Stomach (tissue), 9 donors: Measurements from ENCODE around the gene GOT1. TPM values are rescaled to one million over a fixed set of nuclear protein-coding genes. Genes with fewer than 3 reads are reported as not detected.

ENCODE experiments used
- DNase-seq, 2 donors: peaks; one replicate each; pipeline versions ENCODE4 v3.0.0 to v3.0.0-alpha.2; 2013 to 2019
- H3K27ac ChIP-seq, 5 donors: fragments of 200-600 bp in 4 of 5; sonication (generic) in 4 of 5; one replicate each; pipeline ENCODE4 v1.5.1; 2013 to 2019; ENCODE audit warnings: mild to moderate bottlenecking in 1 of 5, moderate library complexity in 1 of 5
- H3K27me3 ChIP-seq, 3 donors: fragments of 200-600 bp; sonication (generic); one replicate each; pipeline ENCODE4 v1.5.1; 2017 to 2019; ENCODE audit warnings: mixed run types in 1 of 3
- H3K36me3 ChIP-seq, 4 donors: fragments of 200-600 bp; sonication (generic); 1 replicate in 3 of 4; 2 replicates in 1 of 4; pipeline ENCODE4 v1.5.1; 2016 to 2019
- H3K4me1 ChIP-seq, 4 donors: fragments of 200-600 bp; sonication (generic); one replicate each; pipeline ENCODE4 v1.5.1; 2016 to 2019
- H3K4me3 ChIP-seq, 4 donors: fragments of 200-600 bp; sonication (generic) in 3 of 4; one replicate each; pipeline ENCODE4 v1.5.1; 2016 to 2019; ENCODE audit warnings: mild to moderate bottlenecking in 1 of 4
- H3K9me3 ChIP-seq, 4 donors: fragments of 200-600 bp; sonication (generic); one replicate each; pipeline ENCODE4 v1.5.1; 2016 to 2019
- EP300 ChIP-seq: sonication (generic); formaldehyde crosslinking; IDR thresholded peaks from one replicate; pipeline ENCODE4 v1.6.1; 2017; ENCODE audit warnings: antibody characterized with exemption
- POLR2A ChIP-seq, 4 donors: fragments of 450-650 bp; IDR thresholded peaks; one replicate each; pipeline ENCODE4 v1.6.1; 2016; ENCODE audit warnings: antibody characterized with exemption in 4 of 4, control low read depth in 2 of 4, mild to moderate bottlenecking in 1 of 4, moderate library complexity in 1 of 4
- POLR2AphosphoS5 ChIP-seq, 3 donors: sonication (generic); formaldehyde crosslinking; IDR thresholded peaks; one replicate each; pipeline ENCODE4 v1.6.1; 2016; ENCODE audit warnings: antibody characterized with exemption in 3 of 3
- WGBS, 5 donors: extraction: QIAGEN DNeasy Blood & Tissue Kit in 3 of 5; methylation state at CpG; one replicate each; pipeline versions ENCODE4 v1.1.5 to v1.1.7; 2013 to 2018; 5-methylcytosine and 5-hydroxymethylcytosine counted together
- intact Hi-C: fragments of 100-400 bp; cut with DNase I; formaldehyde crosslinking; loops from one replicate; pipeline ENCODE4 v1.15.1; 2023; ENCODE audit warnings: low total_unique reads
- polyA plus RNA-seq, 3 donors: library from polyadenylated mRNA; stranded (reverse); fragments of 200-250 nt; gene quantifications; one replicate each; pipeline ENCODE4 v1.2.3, GENCODE V29; 2013
- total RNA-seq, 5 donors: library from RNA; depleted of rRNA; stranded (reverse); fragments of >200 nt; gene quantifications; one replicate each; pipeline versions ENCODE4 v1.1.0 to v1.2.3, GENCODE V29; 2014 to 2016
- TF ChIP-seq, protein P1 (sequence below), 7 experiments: fragments of 450-650 bp in 4 of 7; fragments of 200-600 bp in 3 of 7; sonication (generic) in 3 of 7; IDR thresholded peaks; one replicate each; pipeline ENCODE4 v1.5.1; 2016 to 2019; ENCODE audit warnings: antibody characterized with exemption in 7 of 7, control low read depth in 2 of 7, mild to moderate bottlenecking in 1 of 7
- donor health status: healthy with polysubstance abuse.
- donor health status: Bipolar disorder and iron deficiency.
- donor health status: healthy.

The GOT1 gene
- total and polyA plus RNA-seq, 8 donors = 25.5 to 131 (median 39.5) TPM

DNA sequence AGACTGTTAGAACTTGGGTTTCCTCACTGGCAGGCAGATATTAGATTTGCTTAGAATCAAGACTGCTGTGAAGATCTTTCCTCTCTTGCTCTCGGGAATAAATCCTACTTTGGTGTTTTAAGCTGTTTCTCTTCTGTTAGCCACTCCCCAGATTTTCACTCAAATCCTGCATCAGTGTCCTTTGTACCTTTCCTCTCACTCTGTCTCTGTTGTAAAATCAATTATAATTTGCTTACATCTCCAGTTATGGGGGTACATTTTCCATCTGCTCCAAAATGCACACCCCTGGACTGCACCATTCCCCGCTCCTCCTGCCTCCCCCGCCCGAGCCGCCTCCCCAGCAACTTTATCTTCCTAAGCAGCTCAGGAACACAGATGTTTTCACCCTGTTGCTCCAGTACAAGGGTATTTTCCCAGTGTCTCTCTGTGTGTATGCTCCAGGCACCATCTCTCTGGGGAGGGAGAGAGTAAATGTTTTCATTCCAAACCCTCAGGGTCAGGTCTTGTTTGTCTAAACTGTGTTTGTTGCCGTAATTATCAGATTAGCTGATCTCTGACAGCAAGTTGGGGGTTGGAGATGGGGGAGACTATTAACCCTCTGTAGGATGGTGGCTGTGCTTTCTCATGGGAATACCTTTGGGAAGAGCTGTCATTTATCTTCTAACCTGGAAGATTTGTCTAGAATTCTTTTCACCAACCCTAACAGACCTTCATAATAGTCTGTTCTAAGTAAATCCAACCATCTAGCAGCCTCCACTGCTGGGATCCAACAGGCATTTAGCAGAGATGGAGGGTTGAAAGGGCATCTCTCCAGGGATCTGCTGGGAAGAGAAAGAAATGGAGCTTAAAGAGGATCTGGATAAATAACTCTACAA, 20.4 kb upstream of the GOT1 start:
- intact Hi-C loops = no loop called here
- Histone ChIP-seq H3K4me1 (no peaks in the 10 kb centered on the region), H3K36me3 (no peaks in the 10 kb centered on the region), H3K9me3 (no peaks in the 10 kb centered on the region), H3K27ac (peak overlapping the region in 4 of 5 donors; percentile 6 to 73 (median 26)), H3K27me3 (peaks cover 0 to 60% (median 0%) of the 10 kb centered on the region in 3 donors), H3K4me3 (peak overlapping the region in 1 of 4 donors; percentile 20)
- TF ChIP-seq, protein P1, sequence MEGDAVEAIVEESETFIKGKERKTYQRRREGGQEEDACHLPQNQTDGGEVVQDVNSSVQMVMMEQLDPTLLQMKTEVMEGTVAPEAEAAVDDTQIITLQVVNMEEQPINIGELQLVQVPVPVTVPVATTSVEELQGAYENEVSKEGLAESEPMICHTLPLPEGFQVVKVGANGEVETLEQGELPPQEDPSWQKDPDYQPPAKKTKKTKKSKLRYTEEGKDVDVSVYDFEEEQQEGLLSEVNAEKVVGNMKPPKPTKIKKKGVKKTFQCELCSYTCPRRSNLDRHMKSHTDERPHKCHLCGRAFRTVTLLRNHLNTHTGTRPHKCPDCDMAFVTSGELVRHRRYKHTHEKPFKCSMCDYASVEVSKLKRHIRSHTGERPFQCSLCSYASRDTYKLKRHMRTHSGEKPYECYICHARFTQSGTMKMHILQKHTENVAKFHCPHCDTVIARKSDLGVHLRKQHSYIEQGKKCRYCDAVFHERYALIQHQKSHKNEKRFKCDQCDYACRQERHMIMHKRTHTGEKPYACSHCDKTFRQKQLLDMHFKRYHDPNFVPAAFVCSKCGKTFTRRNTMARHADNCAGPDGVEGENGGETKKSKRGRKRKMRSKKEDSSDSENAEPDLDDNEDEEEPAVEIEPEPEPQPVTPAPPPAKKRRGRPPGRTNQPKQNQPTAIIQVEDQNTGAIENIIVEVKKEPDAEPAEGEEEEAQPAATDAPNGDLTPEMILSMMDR (IDR thresholded peaks at IDR 0.05) = no peak
- TF ChIP-seq EP300 = no peak
- no peak for TF ChIP-seq POLR2A (IDR thresholded peaks at IDR 0.05)
- DNase-seq = peak in 1 of 2 donors; percentile 29
- 18 to 42% (median 24%) methylated on average over 6 of the region's 6 CpGs for WGBS, 5 donors

DNA sequence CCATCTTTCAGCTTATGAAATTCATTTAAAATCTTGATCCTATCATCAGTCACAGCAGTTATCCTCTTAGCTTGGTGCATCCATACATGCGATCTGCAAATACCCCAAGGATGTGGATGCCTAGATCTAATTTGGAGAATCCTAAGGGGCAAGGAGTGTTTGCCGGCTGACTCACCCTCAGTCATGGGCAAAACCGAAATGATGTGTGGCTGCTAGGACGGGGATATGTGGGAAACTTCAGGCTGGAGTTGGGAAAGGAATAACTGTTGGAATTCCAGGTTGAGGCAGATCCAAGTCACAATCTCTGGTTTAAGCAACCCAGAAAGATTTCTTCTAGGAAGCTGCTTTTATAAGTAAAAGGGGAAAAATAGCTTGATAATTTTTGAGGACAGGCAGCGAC, 19.7 kb upstream of the GOT1 start:
- Histone ChIP-seq H3K9me3 (no peaks in the 10 kb centered on the region), H3K36me3 (no peaks in the 10 kb centered on the region), H3K4me3 (peak overlapping the region in 1 of 4 donors; percentile 20), H3K27me3 (peaks cover 0 to 53% (median 0%) of the 10 kb centered on the region in 3 donors), H3K27ac (peak overlapping the region in 4 of 5 donors; percentile 6 to 73 (median 26)), H3K4me1 (no peaks in the 10 kb centered on the region)
- TF ChIP-seq, protein P1 (IDR thresholded peaks at IDR 0.05) = no peak
- TF ChIP-seq POLR2AphosphoS5 (IDR thresholded peaks at IDR 0.05) (no peak), EP300 (no peak), POLR2A (IDR thresholded peaks at IDR 0.05) (no peak)
- no peak for DNase-seq
- intact Hi-C loops = no loop called here
- 40 to 57% (median 46%) methylated on average over 5 of the region's 5 CpGs for WGBS, 5 donors

GRCh38 chr10:99449023-99449422, 18.6 kb upstream of the GOT1 start:
- H3K36me3 ChIP-seq = no peaks in the 10 kb centered on the region
- no peaks in the 10 kb centered on the region for H3K4me1 ChIP-seq
- no peaks in the 10 kb centered on the region for H3K9me3 ChIP-seq
- DNase-seq = no peak
- intact Hi-C loops = no loop called here
- 65 to 87% (median 74%) methylated on average over 3 of the region's 3 CpGs for WGBS, 5 donors
- no peak overlapping the region for H3K27ac ChIP-seq
- no peak overlapping the region for H3K4me3 ChIP-seq
- H3K27me3 ChIP-seq = peaks cover 0 to 53% (median 0%) of the 10 kb centered on the region in 3 donors
- TF ChIP-seq, protein P1 (IDR thresholded peaks at IDR 0.05) = no peak
- TF ChIP-seq POLR2AphosphoS5 (IDR thresholded peaks at IDR 0.05) = no peak
- no peak for TF ChIP-seq POLR2A (IDR thresholded peaks at IDR 0.05)

- no peak overlapping the region for H3K27ac ChIP-seq
- H3K9me3 ChIP-seq = no peaks in the 10 kb centered on the region
- 48 to 55% (median 51%) methylated on average over 16 of the region's 16 CpGs for WGBS, 5 donors
- no peaks in the 10 kb centered on the region for H3K4me1 ChIP-seq
- no peak overlapping the region for H3K4me3 ChIP-seq
- H3K27me3 ChIP-seq = peaks cover 0 to 18% (median 0%) of the 10 kb centered on the region in 3 donors
- intact Hi-C loops = no loop called here
- DNase-seq = no peak
- TF ChIP-seq EP300 (no peak), POLR2A (IDR thresholded peaks at IDR 0.05) (no peak), POLR2AphosphoS5 (IDR thresholded peaks at IDR 0.05) (no peak)
- TF ChIP-seq, protein P1 (IDR thresholded peaks at IDR 0.05) = no peak
- H3K36me3 ChIP-seq = no peaks in the 10 kb centered on the region
Observed at GRCh38 chr10:99444383-99445045, 14.1 kb upstream of the GOT1 start.
